NCI-H1417 treated with DMSO at 0.1 percent for 48 hours (cell line): ENCODE measurements around the gene ROS1.
"Not testable (repeated sequence)": the region's sequence is repeated elsewhere in the genome, so short reads cannot be mapped to it uniquely, and the experiment has no call there.

Experiments
- DNase-seq: peaks from one replicate; lab custom pipeline; 2025; lab: John Stamatoyannopoulos, UW

ROS1 gene

DNA sequence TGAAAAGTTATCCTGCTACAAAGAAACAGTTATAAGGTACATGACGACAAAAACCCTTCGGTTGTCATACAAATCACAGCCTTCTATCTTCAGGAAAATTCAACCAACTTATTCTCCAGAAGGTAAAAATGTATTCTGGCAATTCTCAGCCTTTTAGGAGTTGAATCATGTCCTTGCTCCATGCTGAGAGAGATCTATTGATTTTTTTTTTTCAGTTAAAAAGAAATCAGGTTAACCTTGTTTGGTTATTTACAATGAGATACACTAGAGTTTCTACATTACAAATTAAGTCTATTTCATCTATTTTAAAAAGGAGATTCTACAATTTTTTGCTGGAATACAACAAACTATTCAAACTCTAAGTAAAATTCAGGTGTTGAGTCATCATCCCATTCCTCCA, 45.4 kb downstream of the ROS1 start:
- no peak for DNase-seq

DNA sequence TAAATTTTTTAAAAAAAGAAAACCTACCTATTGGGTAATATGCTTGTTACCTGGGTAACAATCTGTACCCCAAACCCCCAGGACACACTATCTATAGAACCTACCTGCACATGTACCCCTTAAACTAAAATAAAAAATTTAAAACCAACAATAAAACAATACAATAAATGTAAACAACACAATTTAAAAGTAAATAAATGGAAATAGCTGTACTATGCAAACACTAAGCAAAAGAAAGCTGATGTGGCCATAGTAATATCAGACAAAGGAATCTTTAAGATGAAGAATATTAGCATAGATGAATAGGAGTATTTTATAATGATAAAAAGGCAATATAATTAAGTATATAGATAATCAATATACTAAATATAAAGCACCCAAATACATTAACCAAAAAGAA, 50.3 kb downstream of the ROS1 start:
- DNase-seq, result no peak

DNA sequence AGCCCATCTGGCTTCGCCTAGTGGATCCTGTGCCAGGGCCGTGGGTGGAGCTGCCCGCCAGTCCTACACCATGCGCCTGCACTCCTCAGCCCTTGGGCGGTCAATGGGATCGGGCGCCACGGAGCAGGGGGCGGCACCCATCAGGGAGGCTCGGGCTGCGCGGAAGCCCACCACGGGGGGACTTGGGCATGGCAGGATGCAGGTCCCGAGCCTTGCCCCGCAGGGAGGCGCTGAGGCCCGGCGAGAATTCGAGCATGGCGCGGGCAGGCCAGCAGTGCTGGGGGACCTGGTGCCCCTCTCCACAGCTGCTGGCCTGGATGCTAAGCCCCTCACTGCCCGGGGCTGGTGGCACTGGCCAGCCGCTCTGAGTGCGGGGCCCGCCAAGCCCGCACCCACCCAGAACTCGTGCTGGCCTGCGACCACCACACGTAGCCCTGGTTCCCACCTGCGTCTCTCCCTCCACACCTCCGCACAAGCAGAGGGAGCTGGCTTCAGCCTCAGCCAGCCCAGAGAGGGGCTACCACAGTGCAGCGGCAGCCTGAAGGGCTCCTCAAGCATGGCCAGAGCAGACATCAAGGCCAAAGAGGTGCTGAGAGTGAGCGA, 52.4 kb downstream of the ROS1 start:
- no peak for DNase-seq

DNA sequence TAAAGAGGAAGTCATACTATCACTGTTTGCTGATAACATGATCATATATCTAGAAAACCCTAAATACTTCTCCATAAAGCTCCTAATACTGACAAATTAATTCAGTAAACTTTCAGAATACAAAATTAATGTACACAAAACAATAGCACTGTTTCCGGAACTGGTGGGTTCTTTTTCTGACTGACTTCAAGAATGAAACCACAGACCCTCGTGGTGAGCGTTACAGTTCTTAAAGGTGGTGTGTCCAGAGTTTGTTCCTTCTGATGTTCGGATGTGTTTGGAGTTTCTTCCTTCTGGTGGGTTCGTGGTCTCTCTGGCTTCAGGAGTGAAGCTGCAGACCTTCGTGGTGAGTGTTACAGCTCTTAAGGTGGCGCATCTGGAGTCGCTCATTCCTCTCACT, 53.5 kb downstream of the ROS1 start:
- DNase-seq, result not testable (repeated sequence)

DNA sequence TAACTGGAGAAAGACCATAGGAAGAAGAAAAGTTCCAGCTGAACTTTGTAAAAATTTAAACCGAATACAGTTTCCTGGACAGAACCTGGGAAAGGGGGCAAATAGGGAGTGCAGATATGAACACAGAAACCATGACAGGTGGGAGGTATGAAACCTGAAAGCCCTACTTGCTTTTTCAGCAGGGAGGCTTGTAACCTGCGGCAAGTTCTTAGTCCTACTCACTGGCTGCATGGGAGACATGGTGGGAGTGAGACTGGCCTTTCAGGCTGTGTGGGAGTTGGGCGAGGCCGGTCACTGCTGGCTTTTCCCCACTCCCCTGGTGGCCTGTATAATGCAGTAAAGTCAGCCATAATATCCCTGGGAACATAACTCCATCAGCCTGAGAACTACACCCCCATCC, 54.2 kb downstream of the ROS1 start:
- DNase-seq, result no peak

DNA sequence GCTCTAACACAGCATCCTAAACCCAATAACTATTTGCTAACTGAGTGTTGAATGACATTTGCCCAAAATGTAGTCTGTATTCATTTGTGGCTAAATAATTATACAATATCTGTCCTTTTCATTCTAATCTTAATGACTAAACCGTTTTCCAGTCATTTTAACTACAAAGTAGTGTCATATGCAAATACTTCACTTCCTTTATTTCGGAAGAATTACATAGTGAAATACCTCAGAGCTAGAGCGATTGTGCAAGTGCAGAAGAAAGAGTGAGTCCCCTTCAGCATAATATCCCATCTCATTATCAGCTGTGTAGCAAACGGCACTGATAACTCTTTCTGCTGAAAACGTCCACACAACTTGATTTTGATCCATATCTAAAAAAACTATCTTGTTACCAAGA, 66.2 kb downstream of the ROS1 start:
- DNase-seq, result no peak

DNA sequence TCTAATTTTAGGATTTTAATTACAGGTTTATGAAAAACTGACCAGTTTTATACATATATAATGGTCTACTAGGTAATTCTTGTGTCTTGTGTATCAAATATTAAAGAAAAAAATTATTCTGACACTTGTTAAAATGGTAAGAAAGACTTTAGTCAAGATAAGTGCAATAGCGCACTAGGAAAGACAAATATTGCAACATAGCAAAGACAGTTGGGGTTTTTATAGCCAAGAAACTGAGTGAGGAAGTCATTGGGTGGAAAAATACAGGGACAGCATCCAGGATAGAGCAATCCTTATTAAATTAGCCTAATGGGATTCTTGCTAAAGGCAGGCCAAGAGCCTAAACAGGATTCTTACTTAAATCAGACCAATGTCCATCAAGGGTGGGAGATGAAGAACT, 71.1 kb downstream of the ROS1 start:
- DNase-seq, result no peak

DNA sequence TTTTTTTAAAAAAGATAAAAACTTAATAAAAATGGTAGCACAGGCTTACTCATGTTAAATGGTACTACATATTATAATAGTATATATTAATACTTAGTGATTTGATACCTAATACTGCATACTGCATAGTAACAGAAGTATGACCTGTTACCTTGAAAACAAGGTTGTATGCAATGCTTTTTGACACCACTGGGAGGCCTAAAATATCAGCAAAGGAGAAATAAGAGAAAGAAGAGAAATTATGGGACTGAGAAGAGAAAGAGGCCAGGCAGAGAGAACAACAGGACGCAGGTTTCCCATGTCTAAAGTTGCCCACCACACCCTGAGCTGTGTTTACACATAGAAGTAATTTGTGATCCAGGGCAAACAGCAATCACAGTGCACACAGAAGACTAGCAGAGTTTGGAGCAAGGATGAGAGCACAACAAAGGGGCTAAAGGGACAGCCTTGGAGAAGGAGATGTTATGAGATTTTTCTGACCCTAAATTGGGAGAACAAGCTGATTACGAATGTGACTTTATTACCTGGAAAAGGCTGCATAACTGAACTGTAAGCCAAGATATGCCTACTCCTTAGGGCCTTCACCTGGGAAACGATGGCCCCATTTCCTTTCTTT, 73.2 kb downstream of the ROS1 start:
- no peak for DNase-seq

DNA sequence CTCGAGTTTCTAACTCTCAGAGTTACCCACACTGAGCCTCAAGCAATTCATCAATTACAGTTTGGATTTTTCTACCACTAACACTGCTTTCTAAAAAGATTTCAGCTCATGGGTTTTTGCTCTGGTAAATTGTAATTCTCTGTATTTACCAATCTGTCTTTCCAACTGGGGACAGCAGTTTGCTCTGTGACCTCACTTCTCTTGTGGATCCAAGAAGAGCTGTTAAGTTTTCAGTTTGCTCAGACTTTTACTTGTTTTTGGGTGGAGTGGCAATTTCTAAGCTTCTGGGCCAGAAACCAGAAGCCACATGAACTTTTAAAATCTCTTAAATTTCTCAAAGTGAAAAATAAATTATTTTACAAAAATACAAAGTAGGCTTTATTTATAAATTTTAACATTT, 74.2 kb downstream of the ROS1 start:
- no peak for DNase-seq

DNA sequence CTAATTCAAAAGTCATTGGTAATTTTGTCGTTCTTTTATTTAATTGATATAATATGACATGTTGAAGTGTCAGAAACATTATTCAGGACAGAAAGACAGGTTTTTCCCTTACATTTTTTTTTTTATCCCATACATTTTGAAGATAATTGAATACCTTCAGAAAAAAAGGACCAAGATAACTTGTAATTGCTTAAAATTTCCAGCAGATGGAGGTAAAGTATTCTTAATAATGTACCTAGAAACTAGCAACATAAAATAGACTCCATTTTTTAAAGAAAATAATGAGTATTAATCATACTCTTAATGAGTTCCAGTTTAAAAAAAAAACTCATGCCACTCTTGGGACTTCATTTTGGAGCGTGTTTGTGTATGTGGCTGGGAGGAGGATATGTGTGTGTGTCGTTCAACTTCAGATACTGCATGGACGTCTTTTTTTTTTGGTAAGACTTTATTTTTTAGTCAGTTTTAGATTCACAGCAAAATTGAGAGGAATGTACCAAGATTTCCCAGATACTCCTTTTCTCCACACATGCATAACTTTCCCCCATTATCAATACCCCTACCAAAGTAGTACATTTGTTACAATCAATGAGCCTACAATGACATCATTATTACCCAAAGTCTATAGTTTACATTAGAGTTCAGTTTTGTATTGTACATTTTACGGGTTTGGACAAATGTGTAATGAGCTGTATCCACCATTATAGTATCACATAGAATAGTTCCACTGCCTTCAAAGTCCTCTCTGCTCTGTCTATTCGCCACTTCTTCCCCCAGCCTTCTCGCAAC, 79.4 kb downstream of the ROS1 start:
- DNase-seq, result no peak

DNA sequence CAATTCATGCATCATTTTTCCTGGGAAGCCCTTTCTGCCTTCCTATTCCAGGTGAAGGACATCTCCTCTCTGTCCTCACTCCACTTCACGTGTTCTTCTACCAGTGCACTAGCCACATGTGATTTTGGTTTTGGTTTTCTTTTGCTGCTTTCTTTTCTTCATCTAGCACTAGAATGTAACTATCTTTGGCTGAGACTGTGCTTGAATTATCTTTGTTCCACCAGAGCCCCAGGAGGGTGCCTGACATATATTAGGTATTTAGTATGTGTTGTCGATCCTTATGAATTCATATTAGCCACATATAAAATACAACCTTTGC, 80.5 kb downstream of the ROS1 start:
- no peak for DNase-seq

DNA sequence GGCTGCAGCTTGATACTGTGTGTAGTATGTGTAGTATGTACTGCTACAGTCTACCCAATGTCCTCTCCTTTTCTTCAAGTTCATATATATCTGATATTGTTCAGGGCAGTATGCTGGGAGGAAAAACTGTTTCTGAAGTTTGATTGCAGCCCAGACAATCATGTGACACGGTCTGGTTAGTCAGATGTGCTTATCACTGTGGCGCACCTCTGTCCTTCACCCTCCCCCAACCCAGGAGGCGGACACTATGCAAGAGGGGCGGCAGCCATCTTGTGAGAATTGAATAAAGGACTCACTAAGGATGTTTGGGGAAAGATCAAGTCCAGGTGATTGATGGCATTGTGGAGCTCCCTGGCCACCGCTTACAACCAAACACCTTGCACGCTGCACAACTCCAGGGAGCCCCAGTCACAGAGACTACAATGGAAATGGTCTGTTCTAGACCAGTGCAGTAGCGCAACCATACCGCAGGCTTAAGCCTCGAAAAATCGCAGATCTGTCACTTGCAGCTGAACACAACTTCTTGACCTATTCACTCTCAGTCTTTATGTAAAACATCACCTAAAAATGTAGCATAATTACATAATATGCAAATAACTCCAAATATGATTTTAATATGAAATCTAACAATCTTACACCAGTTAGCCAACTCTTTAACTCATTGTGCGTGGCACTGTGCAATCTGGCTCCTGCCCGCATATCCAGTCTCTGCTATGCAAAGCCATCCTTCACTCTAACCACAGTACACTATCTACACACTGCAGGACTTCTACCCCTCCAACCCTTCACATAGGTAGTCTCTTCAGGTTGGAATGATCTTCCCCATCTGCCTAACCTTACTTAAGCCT, 81.1 kb downstream of the ROS1 start:
- DNase-seq, result no peak

DNA sequence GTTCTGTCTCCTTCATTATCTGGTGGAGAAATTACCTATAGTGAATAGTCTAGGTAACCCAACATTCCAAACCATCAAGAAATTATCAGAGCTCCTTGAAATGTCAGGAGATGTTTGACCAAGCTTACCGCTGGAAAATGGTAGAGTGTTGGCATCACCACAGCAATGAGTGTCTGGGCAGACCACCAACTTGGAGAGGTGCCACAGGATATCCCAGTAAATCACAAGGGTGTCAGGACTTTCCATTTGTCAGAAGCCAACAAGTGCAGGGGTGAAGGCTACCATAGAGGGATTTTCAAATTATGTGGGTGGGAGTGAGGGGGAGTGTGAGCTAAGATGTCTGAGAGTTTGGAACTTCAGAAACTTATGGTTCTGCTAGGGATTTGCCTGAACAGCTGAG, 87.2 kb downstream of the ROS1 start:
- no peak for DNase-seq

DNA sequence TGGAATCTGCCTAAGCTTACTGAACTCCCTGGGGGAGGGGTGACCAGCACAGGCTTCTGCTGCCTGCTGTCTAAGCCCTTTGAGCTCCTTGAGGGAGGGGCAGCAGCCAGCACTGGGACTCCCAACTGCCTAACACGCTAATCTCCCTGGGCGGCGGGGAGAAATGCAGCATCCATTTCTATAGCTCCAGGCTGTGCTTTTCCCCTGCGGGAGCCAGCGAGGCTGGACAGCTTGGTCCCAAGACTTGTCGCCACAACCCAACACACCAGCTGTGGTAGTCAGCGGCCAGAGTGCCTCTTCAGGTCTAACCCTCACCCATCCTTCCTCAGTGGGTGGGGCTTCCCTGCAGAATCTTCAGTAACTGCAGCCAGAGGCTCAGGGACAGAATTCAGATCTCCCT, 95.8 kb downstream of the ROS1 start:
- DNase-seq, result no peak

DNA sequence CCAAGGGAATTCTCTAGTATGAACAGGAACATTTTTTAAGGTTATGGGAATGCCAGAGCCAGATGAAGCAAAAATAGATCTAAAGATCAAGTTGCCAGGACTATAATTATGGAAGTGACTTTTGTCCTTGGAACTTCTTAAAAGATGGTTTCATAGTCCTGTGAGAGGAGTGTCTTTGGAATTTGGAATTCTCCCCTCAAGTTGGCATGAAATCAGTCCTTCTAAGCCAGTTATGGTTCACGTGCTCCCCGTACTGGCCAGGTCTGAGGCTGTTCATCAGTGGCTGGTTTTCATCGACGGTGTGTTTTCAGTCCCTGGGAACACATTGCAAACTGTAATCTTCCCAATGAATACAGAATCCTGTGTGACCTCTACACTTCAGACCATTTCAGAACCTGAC, 97.2 kb downstream of the ROS1 start:
- no peak for DNase-seq

DNA sequence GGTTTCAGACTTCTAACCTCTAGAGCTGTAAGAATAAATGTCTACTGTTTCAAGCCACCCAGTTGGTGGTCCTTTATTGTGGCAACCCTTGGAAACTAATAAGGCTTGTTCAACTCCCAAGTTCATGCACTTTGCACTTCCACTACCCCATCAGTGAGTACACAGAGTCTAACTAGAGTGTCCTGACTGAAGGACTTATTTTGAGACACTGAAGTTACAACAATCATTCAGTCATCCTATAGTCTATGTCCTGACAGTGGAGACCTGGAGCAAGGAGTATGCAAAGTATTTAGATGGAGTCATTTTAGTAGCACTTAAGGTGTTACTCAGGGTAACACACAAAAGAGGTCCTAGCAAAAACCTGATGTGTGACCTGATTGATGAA, 97.7 kb downstream of the ROS1 start:
- DNase-seq, result no peak

DNA sequence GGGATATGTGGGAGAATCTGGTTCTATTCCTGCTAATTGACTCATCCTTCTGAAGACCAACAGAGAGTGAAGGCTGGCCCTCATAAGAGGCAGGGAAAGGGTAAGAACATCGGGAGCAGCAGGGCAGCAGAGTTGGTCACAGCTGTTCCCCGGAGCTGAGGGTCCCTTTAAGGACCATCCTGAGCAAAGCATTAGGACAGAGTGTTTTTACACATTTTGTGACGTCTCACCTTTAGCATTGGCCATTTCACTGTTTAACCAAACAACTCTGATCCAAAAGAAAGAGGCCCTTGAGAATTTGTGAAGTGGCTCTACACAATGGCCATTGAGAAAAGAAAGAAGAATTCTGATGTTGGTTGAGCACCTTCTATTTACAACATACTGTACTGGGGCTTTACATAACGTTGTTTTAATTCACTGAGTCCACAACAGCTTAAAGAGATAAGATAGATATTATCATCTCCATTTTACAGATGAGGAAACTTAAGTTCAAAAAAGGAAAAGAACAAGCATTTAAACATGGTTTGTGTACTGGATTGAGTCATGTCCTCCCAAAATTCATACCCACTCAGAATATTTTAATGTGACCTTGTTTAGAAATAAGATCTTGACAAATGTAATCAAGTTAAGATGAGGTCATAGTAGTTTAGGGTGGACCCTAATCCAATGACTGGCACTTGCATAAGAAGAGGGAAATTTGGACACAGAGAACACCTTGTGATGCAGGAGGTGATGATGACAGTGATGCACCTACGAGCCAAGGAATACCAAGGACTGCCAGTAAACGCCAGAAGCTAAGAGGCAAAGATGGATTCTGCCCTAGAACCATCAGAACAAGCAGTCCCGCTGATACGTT, 98.4 kb downstream of the ROS1 start:
- no peak for DNase-seq

DNA sequence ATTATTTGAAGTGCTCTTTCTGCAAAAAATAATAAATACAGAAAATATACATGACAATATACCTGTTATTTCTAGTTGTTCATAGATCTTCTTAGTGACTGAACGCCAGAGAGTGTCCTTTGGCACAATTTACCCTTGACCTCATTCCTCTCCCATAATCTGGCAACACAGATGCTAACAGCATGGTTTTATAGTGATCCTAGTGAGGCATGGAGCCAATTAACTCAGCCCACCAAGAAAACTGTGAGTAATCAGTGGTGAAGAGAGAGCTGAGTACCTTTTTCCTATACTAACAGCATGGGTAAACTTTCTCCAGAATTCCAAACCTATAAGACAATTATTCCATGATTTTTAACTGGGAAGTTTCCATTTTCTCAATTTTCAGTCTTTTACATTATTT, 99.3 kb downstream of the ROS1 start:
- DNase-seq, result no peak

DNA sequence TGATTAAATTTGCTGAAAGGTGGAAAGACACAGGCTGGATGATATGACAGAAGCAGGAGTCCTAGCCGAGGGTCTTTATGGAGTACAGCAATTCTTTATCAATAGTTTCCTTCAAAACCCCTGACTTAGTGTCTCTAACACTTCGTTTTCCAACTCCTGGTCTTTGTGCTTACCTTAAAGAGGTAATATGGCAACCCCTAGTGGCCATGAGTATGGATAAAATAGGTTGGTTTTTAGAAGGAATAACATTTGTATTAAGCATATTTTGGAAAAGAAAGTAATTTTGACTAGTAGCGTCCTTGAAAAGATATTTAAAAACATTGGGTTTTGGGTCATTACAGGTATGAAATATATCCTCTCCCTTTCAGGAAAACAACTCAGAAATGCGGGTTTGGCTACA, 108.5 kb downstream of the ROS1 start:
- no peak for DNase-seq

DNA sequence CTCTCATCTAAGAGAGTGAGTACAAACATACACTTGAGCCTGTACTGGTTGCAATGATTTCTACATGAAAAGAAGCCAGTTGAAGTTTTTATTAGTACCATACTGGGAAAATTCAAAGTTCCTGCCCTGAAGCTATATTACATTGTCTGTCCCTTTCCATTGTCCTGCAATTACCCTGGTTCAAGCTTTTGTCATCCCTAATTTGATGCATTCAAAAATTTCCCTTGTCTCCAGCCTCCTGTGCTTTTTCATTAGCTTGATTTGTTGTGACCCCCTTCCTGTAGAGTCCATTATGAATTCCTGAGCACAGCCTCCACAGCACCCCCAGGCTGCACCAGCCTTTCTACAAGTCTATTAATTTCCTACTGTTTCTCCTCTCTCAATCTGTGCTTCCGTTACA, 114.0 kb downstream of the ROS1 start:
- no peak for DNase-seq

DNA sequence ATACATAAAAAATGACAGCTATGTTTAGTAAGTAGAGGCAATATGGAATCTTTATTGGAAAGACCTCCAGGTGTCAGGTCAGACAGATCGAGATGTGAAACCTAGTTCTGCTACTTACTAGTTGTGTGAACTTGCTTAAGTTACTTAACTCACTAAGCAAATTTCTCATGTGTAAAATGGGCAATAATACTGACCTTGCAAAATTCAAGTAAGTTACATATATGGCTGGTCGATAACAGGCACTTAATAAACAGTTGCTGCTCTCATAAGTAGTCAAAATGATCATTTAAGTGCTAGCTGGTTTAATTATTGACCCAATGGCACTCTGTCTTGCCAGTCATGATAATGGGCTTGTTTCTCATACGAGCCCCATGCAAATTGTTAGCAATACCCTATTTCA, 114.4 kb downstream of the ROS1 start:
- DNase-seq, result no peak

DNA sequence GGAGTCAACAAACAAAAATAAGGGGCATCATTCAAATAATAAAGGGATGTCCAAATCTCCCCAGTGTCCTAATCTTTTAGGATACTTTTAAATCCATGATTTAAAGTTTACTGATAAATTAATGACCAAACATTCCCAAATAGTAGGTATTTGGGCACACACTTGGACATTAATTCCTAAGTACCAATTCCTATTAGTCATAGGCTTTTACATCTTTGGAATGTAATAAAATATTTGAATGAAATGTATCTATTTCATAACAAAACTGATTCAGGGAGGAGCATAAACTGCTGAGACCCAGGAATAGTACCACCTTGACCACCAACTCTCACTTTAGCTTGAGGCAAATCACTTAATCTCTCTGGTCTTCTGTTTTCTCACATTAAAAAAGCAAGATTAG, 116.1 kb downstream of the ROS1 start:
- no peak for DNase-seq
